NB4 (cell line): Measurements from ENCODE around the gene ASF1B.

Experiments
- TF ChIP-seq, protein P1 (sequence below): IDR thresholded peaks from 2 replicates; pipeline ENCODE4 v1.6.1; 2011; ENCODE audit warnings: low read depth, low read length
- TF ChIP-seq, protein P2 (sequence below): IDR thresholded peaks from one replicate; pipeline ENCODE4 v1.5.1; 2012; ENCODE audit warnings: low read depth, low read length

DNA sequence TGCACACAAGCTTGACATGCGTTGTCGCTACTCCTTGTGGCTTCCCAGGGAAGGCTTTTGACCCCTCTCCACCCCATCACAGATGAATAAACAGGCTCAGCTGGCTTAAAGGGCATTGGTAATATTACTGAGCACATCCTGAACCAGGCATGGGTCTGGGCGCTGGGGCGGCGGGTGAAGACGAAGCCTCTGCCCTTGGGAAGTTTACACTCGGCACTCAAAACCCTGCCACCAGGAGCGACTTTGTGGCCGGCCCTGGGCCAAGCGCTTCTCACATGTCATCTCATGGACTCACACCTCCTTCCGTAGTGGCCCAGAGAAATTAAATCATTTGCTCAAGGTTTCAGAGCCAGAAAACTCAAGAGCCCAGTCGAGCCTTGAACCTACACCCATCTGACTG, 32.6 kb upstream of the ASF1B start:
- TF ChIP-seq, protein P1, sequence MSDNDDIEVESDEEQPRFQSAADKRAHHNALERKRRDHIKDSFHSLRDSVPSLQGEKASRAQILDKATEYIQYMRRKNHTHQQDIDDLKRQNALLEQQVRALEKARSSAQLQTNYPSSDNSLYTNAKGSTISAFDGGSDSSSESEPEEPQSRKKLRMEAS = no peak
- TF ChIP-seq, protein P2, sequence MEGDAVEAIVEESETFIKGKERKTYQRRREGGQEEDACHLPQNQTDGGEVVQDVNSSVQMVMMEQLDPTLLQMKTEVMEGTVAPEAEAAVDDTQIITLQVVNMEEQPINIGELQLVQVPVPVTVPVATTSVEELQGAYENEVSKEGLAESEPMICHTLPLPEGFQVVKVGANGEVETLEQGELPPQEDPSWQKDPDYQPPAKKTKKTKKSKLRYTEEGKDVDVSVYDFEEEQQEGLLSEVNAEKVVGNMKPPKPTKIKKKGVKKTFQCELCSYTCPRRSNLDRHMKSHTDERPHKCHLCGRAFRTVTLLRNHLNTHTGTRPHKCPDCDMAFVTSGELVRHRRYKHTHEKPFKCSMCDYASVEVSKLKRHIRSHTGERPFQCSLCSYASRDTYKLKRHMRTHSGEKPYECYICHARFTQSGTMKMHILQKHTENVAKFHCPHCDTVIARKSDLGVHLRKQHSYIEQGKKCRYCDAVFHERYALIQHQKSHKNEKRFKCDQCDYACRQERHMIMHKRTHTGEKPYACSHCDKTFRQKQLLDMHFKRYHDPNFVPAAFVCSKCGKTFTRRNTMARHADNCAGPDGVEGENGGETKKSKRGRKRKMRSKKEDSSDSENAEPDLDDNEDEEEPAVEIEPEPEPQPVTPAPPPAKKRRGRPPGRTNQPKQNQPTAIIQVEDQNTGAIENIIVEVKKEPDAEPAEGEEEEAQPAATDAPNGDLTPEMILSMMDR = no peak
